AG10803 (cell line): ENCODE data around the gene IGSF9.

Source experiments
- DNase-seq: peaks from one replicate; pipeline ENCODE4 v3.0.0; 2010; ENCODE audit warnings: low read depth
- H3K4me3 ChIP-seq: 2 replicates; pipeline ENCODE4 v1.5.1; 2011; ENCODE audit warnings: mild to moderate bottlenecking, low read length, control low read depth
- TF ChIP-seq, protein P1 (sequence below): conservative IDR thresholded peaks from 2 replicates; pipeline ENCODE4 v1.5.1; 2011; ENCODE audit warnings: mild to moderate bottlenecking, low read length, control low read depth, inconsistent platforms

The IGSF9 gene

DNA sequence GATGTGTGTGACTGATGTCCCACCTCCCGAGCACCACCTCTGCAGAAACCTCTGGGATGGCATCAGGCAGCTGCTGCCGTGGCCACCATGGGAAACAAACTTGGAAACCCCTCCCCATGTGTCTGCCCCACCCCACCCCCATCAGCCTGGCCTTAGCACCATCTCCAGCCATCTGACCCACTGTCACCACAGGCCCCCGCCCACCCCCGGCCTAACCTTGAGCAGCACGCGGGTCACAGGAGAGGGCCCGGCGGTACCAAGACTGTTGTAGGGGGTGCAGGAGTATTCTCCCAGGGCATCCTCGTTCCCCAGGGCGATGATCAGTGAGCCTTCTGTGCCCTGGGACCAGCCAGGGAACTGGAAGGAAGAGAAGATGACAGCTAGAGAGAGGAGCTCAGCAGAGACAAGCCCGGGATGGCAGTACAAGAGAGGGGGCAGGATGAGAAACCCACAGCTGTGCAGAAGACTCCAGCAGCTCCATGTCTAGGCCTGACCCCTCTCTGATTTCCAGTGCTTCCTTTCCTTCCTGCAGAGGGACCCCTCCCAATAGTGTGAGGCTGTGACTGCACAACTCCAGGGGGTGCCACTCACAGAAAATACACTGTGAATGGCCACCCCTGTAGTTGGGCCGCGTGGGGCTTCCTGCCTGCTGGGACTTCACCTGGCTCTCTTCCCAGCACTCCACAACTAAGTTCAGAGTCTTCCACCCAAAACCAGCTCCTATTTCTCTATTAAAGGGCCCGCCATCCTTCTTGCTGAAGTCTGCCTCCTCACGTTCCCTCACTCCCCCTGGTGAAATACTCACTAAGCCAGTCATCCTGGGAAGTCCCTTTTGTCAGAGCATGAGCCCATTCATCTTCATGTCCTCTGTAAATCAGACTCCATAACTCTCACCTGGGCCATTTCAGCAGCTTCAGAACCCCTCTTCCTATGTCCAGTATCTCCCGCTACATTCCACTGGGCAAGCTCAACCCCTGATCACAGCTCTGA, 12.8 kb downstream of the IGSF9 start:
- no peak for DNase-seq
- TF ChIP-seq, protein P1, sequence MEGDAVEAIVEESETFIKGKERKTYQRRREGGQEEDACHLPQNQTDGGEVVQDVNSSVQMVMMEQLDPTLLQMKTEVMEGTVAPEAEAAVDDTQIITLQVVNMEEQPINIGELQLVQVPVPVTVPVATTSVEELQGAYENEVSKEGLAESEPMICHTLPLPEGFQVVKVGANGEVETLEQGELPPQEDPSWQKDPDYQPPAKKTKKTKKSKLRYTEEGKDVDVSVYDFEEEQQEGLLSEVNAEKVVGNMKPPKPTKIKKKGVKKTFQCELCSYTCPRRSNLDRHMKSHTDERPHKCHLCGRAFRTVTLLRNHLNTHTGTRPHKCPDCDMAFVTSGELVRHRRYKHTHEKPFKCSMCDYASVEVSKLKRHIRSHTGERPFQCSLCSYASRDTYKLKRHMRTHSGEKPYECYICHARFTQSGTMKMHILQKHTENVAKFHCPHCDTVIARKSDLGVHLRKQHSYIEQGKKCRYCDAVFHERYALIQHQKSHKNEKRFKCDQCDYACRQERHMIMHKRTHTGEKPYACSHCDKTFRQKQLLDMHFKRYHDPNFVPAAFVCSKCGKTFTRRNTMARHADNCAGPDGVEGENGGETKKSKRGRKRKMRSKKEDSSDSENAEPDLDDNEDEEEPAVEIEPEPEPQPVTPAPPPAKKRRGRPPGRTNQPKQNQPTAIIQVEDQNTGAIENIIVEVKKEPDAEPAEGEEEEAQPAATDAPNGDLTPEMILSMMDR = no peak
- no peak overlapping the region for H3K4me3 ChIP-seq

DNA sequence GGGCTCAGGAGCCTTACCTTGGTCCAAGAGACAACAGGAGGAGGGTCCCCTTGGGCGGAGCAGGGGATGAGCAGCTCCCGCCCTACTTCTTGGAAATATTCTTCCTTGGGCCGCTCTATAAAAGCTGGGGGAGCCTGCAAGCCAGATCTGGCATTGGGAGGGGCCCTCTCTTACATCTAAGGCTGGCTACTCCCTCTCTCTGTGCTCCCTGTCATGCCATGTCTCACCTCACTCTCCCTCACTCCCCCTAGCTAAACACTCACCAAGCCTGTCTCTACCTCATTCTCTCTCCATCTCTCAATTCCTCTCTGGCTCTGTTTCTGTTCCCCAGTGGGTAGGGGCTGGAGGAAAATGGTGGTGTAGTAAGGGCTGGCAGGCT, 13.6 kb downstream of the IGSF9 start:
- H3K4me3 ChIP-seq = no peak overlapping the region
- TF ChIP-seq, protein P1 = no peak

DNA sequence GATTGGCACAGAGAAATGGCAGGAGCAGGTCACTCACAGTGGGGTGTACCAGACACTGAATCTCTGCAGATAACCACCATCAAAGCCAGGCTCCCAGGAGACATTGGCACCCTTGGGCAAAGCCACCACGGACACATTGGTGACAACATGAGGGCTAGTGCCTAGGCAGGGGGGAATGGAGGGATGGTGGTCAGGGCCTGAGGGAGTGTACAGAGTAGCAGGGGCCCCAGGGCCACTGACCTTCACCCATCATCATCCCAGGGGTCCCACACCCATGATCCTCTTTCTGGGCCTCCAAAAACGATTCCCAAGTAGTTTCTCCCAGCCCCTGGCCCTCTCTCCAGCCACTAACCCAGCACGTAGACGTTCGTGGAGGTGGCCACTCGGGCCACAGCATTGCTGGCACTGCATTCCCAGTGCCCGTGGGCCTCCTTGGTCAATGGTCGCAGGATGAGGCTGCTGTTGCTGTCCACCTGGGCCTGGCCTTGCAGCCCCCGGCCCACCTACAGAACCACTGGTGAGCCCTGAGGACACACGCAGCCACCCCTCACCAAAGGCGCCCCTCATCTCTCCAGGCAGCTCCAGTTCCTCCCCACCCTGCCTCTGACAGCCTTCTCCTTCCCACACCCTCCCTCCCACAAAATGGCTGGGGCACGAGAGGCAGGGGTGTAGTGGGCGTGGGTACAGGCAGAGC, 14.2 kb downstream of the IGSF9 start:
- TF ChIP-seq, protein P1 = no peak
- DNase-seq = no peak
- H3K4me3 ChIP-seq = no peak overlapping the region

More for the DNA sequence above, 13.6 kb downstream of the IGSF9 start:
- no peak for DNase-seq

DNA sequence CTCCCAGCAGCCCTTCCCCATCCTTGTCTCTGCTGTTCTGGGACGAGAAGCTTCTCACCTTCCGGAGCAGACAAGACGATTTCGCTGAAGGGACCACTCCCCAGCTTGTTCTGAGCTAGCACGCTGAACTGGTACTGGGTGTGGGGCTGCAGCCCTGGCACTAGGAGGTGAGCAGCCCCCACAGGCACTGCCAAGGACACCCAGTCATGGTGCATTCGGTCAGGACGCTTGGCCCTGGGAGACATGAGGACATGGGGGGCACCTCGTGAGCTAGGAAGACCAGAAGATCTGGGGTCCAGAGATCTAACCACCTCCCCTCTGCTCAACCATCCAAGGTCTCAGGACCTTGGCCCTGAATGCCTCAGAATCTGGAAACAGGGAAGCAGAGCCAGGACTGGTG, 14.8 kb downstream of the IGSF9 start:
- H3K4me3 ChIP-seq = no peak overlapping the region
- DNase-seq = no peak
- TF ChIP-seq, protein P1 = no peak

DNA sequence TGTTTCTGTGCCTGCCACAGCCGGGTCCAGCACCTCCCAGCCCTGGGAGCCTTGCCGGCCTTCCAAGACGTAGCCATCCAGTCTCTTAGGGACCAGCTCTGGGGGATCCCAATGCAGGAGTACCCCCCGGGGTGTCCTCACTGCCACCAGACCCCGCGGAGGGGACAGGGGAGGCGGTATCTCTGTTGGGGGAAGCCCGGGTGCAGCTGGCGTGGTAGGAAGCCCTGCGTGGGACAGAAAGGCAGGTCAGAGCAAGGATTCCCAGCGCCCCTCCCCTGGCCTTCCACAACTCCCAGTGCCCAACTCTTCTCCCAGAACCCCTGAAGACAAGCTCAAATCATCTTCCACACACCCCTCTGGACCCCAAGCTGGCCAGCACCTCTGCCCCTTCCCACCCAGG, 15.2 kb downstream of the IGSF9 start:
- no peak for DNase-seq
- H3K4me3 ChIP-seq = no peak overlapping the region
- TF ChIP-seq, protein P1 = no peak

DNA sequence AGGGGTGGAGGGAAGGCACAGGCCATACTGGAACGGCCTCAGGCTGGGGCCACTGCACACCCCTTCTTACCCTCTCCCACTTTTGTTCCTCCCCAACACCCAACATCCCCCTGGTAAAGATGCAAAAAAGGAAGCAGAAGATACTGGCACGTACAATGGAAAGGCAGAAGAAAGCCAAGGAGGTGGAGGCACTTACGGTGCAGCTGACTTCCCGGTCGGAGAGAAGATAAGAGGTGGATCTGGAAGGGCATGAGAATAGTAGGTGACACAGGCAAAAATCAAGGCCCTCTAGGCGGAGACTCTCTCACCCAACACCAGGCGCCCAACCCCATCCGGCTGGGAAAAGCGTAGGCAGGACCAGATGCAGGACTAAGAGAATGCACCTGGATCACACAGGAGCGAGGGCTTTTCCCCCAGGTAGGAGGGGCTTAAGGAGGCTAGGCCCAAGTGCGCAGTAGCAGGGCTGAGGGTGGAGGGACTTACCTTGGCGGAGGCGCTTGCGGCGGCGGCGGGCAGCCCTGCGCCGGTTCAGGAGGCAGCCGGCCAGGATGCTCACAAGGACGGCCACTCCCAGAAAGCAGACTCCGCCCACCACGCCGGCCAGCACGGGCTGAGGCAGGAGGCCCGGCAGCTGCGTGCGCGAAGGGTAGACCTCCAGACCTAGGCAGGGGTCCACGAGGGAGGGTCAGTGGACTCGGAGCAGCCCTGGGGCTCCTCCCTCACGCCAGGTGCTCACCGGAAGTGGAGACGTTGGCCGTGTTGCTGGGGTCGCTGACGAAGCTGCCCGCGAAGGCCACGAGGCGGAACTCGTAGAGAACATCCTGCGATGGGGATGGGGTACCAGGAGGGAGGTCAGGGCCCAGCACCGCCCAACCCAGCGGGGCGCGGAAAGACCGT, 16.0 kb downstream of the IGSF9 start:
- TF ChIP-seq, protein P1 = no peak
- no peak overlapping the region for H3K4me3 ChIP-seq
- no peak for DNase-seq
